ENCODE results near the gene RCBTB2.

- TF ChIP-seq, protein P1, sequence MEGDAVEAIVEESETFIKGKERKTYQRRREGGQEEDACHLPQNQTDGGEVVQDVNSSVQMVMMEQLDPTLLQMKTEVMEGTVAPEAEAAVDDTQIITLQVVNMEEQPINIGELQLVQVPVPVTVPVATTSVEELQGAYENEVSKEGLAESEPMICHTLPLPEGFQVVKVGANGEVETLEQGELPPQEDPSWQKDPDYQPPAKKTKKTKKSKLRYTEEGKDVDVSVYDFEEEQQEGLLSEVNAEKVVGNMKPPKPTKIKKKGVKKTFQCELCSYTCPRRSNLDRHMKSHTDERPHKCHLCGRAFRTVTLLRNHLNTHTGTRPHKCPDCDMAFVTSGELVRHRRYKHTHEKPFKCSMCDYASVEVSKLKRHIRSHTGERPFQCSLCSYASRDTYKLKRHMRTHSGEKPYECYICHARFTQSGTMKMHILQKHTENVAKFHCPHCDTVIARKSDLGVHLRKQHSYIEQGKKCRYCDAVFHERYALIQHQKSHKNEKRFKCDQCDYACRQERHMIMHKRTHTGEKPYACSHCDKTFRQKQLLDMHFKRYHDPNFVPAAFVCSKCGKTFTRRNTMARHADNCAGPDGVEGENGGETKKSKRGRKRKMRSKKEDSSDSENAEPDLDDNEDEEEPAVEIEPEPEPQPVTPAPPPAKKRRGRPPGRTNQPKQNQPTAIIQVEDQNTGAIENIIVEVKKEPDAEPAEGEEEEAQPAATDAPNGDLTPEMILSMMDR (IDR thresholded peaks at IDR 0.05; ENCODE audit: extremely low read depth in 1 of 2, insufficient read depth in 1 of 2, low read depth in 1 of 2, low read length in 2 of 2): no peak
- TF ChIP-seq GATA2 (IDR thresholded peaks at IDR 0.05; ENCODE audit: insufficient read depth, insufficient read length, low read depth, low read length) (no peak), POLR2A (IDR thresholded peaks at IDR 0.05; ENCODE audit: low read depth, low read length) (no peak), POLR2AphosphoS5 (IDR thresholded peaks at IDR 0.05; ENCODE audit: insufficient read depth, low read depth, low read length) (no peak), EZH2 (IDR thresholded peaks at IDR 0.05; ENCODE audit: borderline replicate concordance, low read depth, low read length, severe bottlenecking) (no peak), JUN (IDR thresholded peaks at IDR 0.05; ENCODE audit: borderline replicate concordance, insufficient read depth, insufficient read length, low read depth) (no peak), FOS (IDR thresholded peaks at IDR 0.05; ENCODE audit: borderline replicate concordance, insufficient read depth, low read length) (no peak), MYC (IDR thresholded peaks at IDR 0.05; ENCODE audit: low read depth, low read length) (no peak)
- TF ChIP-seq, protein P2, sequence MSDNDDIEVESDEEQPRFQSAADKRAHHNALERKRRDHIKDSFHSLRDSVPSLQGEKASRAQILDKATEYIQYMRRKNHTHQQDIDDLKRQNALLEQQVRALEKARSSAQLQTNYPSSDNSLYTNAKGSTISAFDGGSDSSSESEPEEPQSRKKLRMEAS (IDR thresholded peaks at IDR 0.05; ENCODE audit: insufficient read depth, insufficient read length): no peak
Observed at GRCh38 chr13:48477191-48477855, 55.6 kb downstream of the RCBTB2 start.

Data from endothelial cell of umbilical vein (primary cell).